Endodermal cell (in vitro differentiated cells): ENCODE measurements around the gene VPS52. TPM values are rescaled to one million over a fixed set of nuclear protein-coding genes. Genes with fewer than 3 reads are reported as not detected.

Source experiments
- DNase-seq: peaks from one replicate; pipeline ENCODE4 v3.0.0-alpha.2; 2017
- H3K27ac ChIP-seq: 2 replicates; pipeline ENCODE4 v1.5.1; 2013; ENCODE audit warnings: mild to moderate bottlenecking, low read depth, low read length, moderate library complexity
- H3K27me3 ChIP-seq: 2 replicates; pipeline ENCODE4 v1.6.1; 2013; ENCODE audit warnings: mild to moderate bottlenecking, low read length, moderate library complexity; ENCODE audit not compliant: insufficient read depth, control insufficient read depth, poor library complexity, severe bottlenecking
- H3K36me3 ChIP-seq: 2 replicates; pipeline ENCODE4 v1.7.0; 2013; ENCODE audit warnings: mild to moderate bottlenecking, low read length, moderate library complexity; ENCODE audit not compliant: control insufficient read depth, insufficient read depth
- H3K4me1 ChIP-seq: one replicate; pipeline ENCODE4 v1.7.0; 2013; ENCODE audit warnings: low read length; ENCODE audit not compliant: control insufficient read depth, insufficient read depth
- H3K4me3 ChIP-seq: 2 replicates; pipeline ENCODE4 v1.5.1; 2013; ENCODE audit warnings: mild to moderate bottlenecking, low read length, moderate library complexity
- H3K9ac ChIP-seq: 2 replicates; pipeline ENCODE4 v1.6.1; 2013; ENCODE audit warnings: mild to moderate bottlenecking, low read length, moderate library complexity; ENCODE audit not compliant: poor library complexity, severe bottlenecking; ENCODE audit errors: extremely low read depth
- H3K9me3 ChIP-seq: 2 replicates; pipeline ENCODE4 v1.6.1; 2013; ENCODE audit warnings: mild to moderate bottlenecking, low read length, moderate library complexity; ENCODE audit not compliant: control insufficient read depth
- H3K27ac Mint-ChIP-seq: 2 replicates; pipeline ENCODE4 v1.8.0; 2020; ENCODE audit warnings: mixed read lengths
- H3K27me3 Mint-ChIP-seq: 2 replicates; pipeline ENCODE4 v1.8.0; 2021; ENCODE audit warnings: mild to moderate bottlenecking, mixed read lengths; ENCODE audit not compliant: insufficient read depth
- H3K36me3 Mint-ChIP-seq: 2 replicates; pipeline ENCODE4 v1.8.0; 2020; ENCODE audit warnings: low read depth, mixed read lengths
- H3K4me1 Mint-ChIP-seq: 2 replicates; pipeline ENCODE4 v1.8.0; 2020; ENCODE audit warnings: mixed read lengths
- H3K4me3 Mint-ChIP-seq: 2 replicates; pipeline ENCODE4 v1.8.0; 2020; ENCODE audit warnings: mild to moderate bottlenecking, moderate library complexity, mixed read lengths
- H3K9me3 Mint-ChIP-seq: 2 replicates; pipeline ENCODE4 v1.8.0; 2020; ENCODE audit warnings: mild to moderate bottlenecking, mixed read lengths
- WGBS, 2 experiments: methylation state at CpG; one replicate each; pipeline versions ENCODE4 v1.1.5 to v1.1.7; 2013; ENCODE audit warnings: missing lambda C conversion rate in 2 of 2, mixed read lengths in 1 of 2; ENCODE audit not compliant: insufficient coverage in 1 of 2, insufficient read length in 1 of 2; 5-methylcytosine and 5-hydroxymethylcytosine counted together
- total RNA-seq, 2 donors: library from RNA; stranded (reverse); fragmentation: NEBNext Ultra II Directional in 1 of 2; extraction: Animal tissue kit (Norgen Biotek cat#: 25700) in 1 of 2; gene quantifications; 2 replicates in 1 of 2; 3 replicates in 1 of 2; pipeline ENCODE4 v1.2.1, GENCODE V29; 2021
- TF ChIP-seq, protein P1 (sequence below): fragments of 200-600 bp; sonication (generic); conservative IDR thresholded peaks from 2 replicates; pipeline ENCODE4 v1.5.0; 2021; ENCODE audit warnings: antibody characterized with exemption, mild to moderate bottlenecking

Gene VPS52
- total RNA-seq, 2 donors from 2014 or later: 51.4 to 63.9 TPM

DNA sequence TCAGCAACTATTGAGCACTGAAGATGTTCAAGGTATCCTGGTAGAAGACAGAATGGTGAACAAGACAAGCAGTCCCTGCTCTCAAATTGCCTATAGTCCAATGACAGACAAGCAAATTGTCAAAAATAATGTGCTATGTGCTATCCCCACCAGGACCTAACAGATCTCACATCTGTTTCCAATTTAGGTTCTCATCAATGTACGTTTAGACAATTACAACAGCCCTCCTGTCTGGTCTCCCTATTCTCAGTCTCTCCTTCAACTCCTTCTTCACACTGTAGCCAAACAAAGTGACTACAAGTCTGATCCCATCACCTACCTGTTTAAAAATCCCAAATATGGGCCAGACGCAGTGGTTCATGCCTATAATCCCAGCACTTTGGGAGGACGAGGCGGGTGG is 34.7 kb upstream of the VPS52 start:
- H3K36me3 ChIP-seq: no peaks in the 10 kb centered on the region
- no peaks in the 10 kb centered on the region for H3K9me3 ChIP-seq
- no peak overlapping the region for H3K4me3 ChIP-seq
- Mint-ChIP-seq H3K4me1 (no peaks in the 10 kb centered on the region), H3K27me3 (no peaks in the 10 kb centered on the region), H3K27ac (no peak overlapping the region), H3K36me3 (peaks cover 2% of the 10 kb centered on the region), H3K4me3 (no peak overlapping the region), H3K9me3 (no peaks in the 10 kb centered on the region)
- TF ChIP-seq, protein P1, sequence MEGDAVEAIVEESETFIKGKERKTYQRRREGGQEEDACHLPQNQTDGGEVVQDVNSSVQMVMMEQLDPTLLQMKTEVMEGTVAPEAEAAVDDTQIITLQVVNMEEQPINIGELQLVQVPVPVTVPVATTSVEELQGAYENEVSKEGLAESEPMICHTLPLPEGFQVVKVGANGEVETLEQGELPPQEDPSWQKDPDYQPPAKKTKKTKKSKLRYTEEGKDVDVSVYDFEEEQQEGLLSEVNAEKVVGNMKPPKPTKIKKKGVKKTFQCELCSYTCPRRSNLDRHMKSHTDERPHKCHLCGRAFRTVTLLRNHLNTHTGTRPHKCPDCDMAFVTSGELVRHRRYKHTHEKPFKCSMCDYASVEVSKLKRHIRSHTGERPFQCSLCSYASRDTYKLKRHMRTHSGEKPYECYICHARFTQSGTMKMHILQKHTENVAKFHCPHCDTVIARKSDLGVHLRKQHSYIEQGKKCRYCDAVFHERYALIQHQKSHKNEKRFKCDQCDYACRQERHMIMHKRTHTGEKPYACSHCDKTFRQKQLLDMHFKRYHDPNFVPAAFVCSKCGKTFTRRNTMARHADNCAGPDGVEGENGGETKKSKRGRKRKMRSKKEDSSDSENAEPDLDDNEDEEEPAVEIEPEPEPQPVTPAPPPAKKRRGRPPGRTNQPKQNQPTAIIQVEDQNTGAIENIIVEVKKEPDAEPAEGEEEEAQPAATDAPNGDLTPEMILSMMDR: no peak
- no peak overlapping the region for H3K27ac ChIP-seq
- no peaks in the 10 kb centered on the region for H3K4me1 ChIP-seq
- 92 to 93% methylated on average over 4 of the region's 4 CpGs for WGBS, 2 experiments
- H3K9ac ChIP-seq: no peak overlapping the region
- no peaks in the 10 kb centered on the region for H3K27me3 ChIP-seq
- no peak for DNase-seq

DNA sequence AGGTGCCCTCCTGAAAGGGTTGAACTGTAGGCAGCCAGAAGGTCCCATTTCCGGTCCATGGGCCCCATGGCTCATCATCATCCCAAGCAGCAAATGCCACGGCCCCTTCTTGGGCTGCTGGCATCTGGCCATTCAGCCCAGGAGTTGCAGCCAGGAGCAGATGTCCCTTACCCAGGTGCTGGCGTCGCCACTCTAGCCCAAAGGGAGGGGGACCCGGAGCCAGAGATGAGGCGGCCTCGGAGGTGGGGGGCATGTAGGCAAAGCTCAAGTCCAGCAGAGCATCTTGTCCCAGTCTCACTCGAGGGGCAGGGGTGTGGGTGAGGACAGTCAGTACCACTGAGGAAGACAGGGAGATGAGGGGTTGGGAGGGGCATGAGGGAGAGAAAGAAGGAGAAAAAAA is 33.4 kb upstream of the VPS52 start:
- H3K9me3 ChIP-seq: no peaks in the 10 kb centered on the region
- no peaks in the 10 kb centered on the region for H3K27me3 Mint-ChIP-seq

DNA sequence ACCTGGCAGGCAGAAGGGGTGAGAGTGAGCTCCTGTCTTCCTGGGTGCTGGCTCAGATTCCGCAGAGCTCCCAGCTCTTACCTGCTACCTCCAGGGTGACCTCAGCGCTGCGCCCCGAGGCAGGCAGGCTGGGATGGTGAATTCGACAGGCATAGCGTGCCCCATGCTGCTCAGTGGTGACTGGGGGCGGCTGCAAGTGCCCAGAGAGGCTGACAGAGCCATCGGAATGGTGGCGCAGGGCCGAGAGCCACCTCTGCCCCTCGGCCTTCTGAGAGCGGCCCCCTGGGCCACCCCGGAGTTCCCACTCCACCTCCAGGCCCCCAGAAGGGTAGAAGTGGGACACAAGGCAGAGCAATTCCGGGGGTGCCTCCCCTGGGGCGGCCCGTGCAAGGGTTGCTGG is 32.5 kb upstream of the VPS52 start:
- H3K27me3 Mint-ChIP-seq: no peaks in the 10 kb centered on the region
- no peak overlapping the region for H3K4me3 Mint-ChIP-seq
- no peaks in the 10 kb centered on the region for H3K9me3 ChIP-seq
- no peak overlapping the region for H3K27ac Mint-ChIP-seq
- TF ChIP-seq, protein P1: no peak
- H3K9me3 Mint-ChIP-seq: no peaks in the 10 kb centered on the region
- H3K4me1 Mint-ChIP-seq: peaks cover 4% of the 10 kb centered on the region
- peaks cover 2% of the 10 kb centered on the region for H3K36me3 Mint-ChIP-seq
- H3K9ac ChIP-seq: no peak overlapping the region
- DNase-seq: no peak
- no peaks in the 10 kb centered on the region for H3K4me1 ChIP-seq
- H3K27me3 ChIP-seq: no peaks in the 10 kb centered on the region
- no peak overlapping the region for H3K27ac ChIP-seq
- H3K36me3 ChIP-seq: no peaks in the 10 kb centered on the region
- 90 to 95% methylated on average over 10 to 16 of the region's 16 CpGs for WGBS, 2 experiments
- no peak overlapping the region for H3K4me3 ChIP-seq

More for the DNA sequence above, 33.4 kb upstream of the VPS52 start:
- Mint-ChIP-seq H3K36me3 (peaks cover 2% of the 10 kb centered on the region), H3K4me3 (no peak overlapping the region), H3K4me1 (peaks cover under 1% of the 10 kb centered on the region), H3K27ac (no peak overlapping the region), H3K9me3 (no peaks in the 10 kb centered on the region)
- Histone ChIP-seq H3K9ac (no peak overlapping the region), H3K36me3 (no peaks in the 10 kb centered on the region), H3K27ac (no peak overlapping the region), H3K27me3 (no peaks in the 10 kb centered on the region), H3K4me1 (no peaks in the 10 kb centered on the region), H3K4me3 (no peak overlapping the region)
- TF ChIP-seq, protein P1: no peak
- 93 to 97% methylated on average over 5 to 8 of the region's 8 CpGs for WGBS, 2 experiments
- DNase-seq: no peak
